ENCODE results near the gene SPACA7. TPM values are rescaled to one million over a fixed set of nuclear protein-coding genes. Genes with fewer than 3 reads are reported as not detected.

The SPACA7 gene
- total RNA-seq, 4 donors from 2014 or later = not detected

- Histone ChIP-seq H3K27ac (no peak overlapping the region), H3K36me3 (no peaks in the 10 kb centered on the region), H3K4me3 (no peak overlapping the region), H3K9me3 (peaks cover 0 to 57% (median 0%) of the 10 kb centered on the region in 4 donors), H3K27me3 (no peaks in the 10 kb centered on the region), H3K4me1 (no peaks in the 10 kb centered on the region)
- DNase-seq (ENCODE audit: low spot score in 2 of 2) = no peak
- TF ChIP-seq POLR2A (IDR thresholded peaks at IDR 0.05) = no peak
- TF ChIP-seq EP300 (IDR thresholded peaks at IDR 0.05) = no peak
- WGBS, 2 donors = 82 to 85% methylated on average over 4 of the region's 4 CpGs
These were observed 9.1 kb upstream of the SPACA7 start for GRCh38 chr13:112366907-112367646.

DNA sequence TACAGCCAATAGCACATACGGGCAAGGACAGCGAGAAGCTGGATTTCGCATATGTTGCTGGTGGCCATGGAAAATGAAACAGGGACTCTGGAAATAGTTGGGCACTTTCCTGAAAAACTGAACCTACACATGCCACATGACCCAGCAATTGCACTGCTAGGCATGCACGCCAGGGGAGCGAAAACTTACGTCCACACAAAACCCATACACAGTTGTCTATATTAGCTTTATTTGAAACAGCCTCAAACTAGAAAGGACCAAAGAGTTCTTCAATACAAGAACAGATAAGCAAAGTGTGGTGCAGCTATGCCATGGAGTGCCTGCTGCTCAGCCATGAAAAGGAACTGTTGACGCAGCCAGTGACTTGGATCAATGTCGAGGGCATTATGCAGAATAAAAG, 7.3 kb upstream of the SPACA7 start:
- no peak for DNase-seq (ENCODE audit: low spot score in 2 of 2)
- WGBS, 2 donors = 85 to 90% methylated on average over 8 of the region's 8 CpGs
- TF ChIP-seq EP300 (IDR thresholded peaks at IDR 0.05) (no peak), POLR2A (IDR thresholded peaks at IDR 0.05) (no peak)
- TF ChIP-seq, protein P1, sequence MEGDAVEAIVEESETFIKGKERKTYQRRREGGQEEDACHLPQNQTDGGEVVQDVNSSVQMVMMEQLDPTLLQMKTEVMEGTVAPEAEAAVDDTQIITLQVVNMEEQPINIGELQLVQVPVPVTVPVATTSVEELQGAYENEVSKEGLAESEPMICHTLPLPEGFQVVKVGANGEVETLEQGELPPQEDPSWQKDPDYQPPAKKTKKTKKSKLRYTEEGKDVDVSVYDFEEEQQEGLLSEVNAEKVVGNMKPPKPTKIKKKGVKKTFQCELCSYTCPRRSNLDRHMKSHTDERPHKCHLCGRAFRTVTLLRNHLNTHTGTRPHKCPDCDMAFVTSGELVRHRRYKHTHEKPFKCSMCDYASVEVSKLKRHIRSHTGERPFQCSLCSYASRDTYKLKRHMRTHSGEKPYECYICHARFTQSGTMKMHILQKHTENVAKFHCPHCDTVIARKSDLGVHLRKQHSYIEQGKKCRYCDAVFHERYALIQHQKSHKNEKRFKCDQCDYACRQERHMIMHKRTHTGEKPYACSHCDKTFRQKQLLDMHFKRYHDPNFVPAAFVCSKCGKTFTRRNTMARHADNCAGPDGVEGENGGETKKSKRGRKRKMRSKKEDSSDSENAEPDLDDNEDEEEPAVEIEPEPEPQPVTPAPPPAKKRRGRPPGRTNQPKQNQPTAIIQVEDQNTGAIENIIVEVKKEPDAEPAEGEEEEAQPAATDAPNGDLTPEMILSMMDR (IDR thresholded peaks at IDR 0.05) = no peak
- Histone ChIP-seq H3K27me3 (no peaks in the 10 kb centered on the region), H3K36me3 (no peaks in the 10 kb centered on the region), H3K4me1 (no peaks in the 10 kb centered on the region), H3K4me3 (no peak overlapping the region), H3K9me3 (peaks cover 0 to 50% (median 0%) of the 10 kb centered on the region in 4 donors), H3K27ac (no peak overlapping the region)

DNA sequence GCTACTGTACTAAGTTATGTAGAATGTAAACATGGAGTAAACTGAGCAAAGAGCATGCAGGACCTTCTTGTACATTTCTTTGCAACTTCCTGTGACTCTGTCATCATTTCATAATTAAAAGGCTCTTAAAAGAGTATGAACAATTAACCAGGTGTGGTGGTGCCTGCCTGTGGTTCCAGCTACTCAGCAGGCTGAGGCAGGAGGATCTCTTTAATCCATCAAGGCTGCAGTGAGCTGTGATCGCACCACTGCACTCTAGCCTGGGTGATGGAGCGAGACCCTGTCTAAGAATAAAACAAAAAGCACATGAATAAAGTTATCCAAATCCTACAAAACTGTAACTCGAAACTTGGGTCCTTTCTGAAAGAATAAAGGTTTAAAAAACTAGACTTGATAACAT, 5.8 kb upstream of the SPACA7 start:
- Histone ChIP-seq H3K4me3 (no peak overlapping the region), H3K27me3 (no peaks in the 10 kb centered on the region), H3K9me3 (peaks cover 0 to 40% (median 0%) of the 10 kb centered on the region in 4 donors), H3K4me1 (no peaks in the 10 kb centered on the region), H3K36me3 (no peaks in the 10 kb centered on the region), H3K27ac (no peak overlapping the region)
- 76 to 89% methylated on average over 3 of the region's 3 CpGs for WGBS, 2 donors
- DNase-seq (ENCODE audit: low spot score in 2 of 2) = no peak
- TF ChIP-seq POLR2A (IDR thresholded peaks at IDR 0.05) (no peak), EP300 (IDR thresholded peaks at IDR 0.05) (no peak)
- TF ChIP-seq, protein P1 (IDR thresholded peaks at IDR 0.05) = no peak

DNA sequence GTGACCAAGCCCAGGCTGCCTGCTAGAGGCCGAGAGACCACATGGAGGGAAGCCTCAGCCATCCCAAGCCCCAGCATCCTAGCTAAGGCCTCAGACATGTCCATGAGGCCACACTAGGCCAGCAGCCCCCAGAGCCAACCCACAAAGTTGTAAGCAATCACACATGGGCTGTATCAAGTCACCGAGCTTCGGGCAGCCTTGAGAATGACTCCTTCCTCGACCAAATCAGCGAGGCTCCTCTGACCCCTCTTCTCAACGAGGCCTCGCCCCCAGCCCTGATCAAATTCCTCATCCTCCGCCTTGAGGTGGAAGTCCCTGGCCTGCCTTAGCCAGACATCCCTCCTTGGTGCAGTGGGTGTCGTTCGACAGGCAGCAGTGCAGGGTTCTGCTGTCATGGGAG, 1.9 kb upstream of the SPACA7 start:
- WGBS, 2 donors = 82 to 92% methylated on average over 7 to 10 of the region's 10 CpGs
- Histone ChIP-seq H3K4me3 (no peak overlapping the region), H3K27me3 (no peaks in the 10 kb centered on the region), H3K36me3 (no peaks in the 10 kb centered on the region), H3K27ac (no peak overlapping the region), H3K4me1 (no peaks in the 10 kb centered on the region), H3K9me3 (peaks cover 0 to 21% (median 0%) of the 10 kb centered on the region in 4 donors)
- DNase-seq (ENCODE audit: low spot score in 2 of 2) = no peak
- TF ChIP-seq EP300 (IDR thresholded peaks at IDR 0.05) (no peak), POLR2A (IDR thresholded peaks at IDR 0.05) (no peak)
- TF ChIP-seq, protein P1 (IDR thresholded peaks at IDR 0.05) = no peak

DNA sequence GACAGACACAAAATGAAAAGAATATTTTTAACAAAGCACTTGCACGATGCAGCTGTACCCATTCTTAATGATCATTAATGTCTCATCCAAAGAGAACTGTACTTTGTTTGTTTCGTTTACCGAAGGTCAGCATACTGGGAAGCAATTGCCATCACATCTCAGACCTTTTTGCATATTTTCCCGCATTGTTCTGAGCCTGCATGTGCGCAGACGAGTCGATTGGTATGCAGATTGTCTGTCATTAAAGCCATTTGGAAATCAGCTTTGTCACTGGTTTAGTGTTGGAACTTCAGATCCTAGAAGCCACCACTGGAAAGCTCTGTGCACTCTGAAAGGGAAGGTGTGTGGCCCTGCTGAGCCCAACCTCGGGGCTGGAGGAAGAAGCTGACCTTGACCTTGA, 15.6 kb downstream of the SPACA7 start:
- Histone ChIP-seq H3K4me3 (no peak overlapping the region), H3K9me3 (no peaks in the 10 kb centered on the region), H3K27me3 (no peaks in the 10 kb centered on the region), H3K36me3 (no peaks in the 10 kb centered on the region), H3K27ac (no peak overlapping the region), H3K4me1 (no peaks in the 10 kb centered on the region)
- no peak for TF ChIP-seq EP300 (IDR thresholded peaks at IDR 0.05)
- TF ChIP-seq POLR2A (IDR thresholded peaks at IDR 0.05) = no peak
- TF ChIP-seq, protein P1 (IDR thresholded peaks at IDR 0.05) = no peak
- DNase-seq (ENCODE audit: low spot score in 2 of 2) = no peak
- WGBS, 2 donors = 40 to 51% methylated on average over 8 of the region's 8 CpGs
